Loucy (cell line): ENCODE results near the gene WDR31.
"Not testable (repeated sequence)": the region's sequence is repeated elsewhere in the genome, so short reads cannot be mapped to it uniquely, and the experiment has no call there.

Experiments
- EZH2phosphoT487 ChIP-seq: fragments of 200-600 bp; IDR thresholded peaks from 2 replicates; pipeline ENCODE4 v1.6.1; 2018; ENCODE audit warnings: antibody characterized with exemption, mild to moderate bottlenecking, moderate library complexity, borderline replicate concordance
- TF ChIP-seq, protein P1 (sequence below): fragments of 200-600 bp; sonication (generic); conservative IDR thresholded peaks from 2 replicates; pipeline ENCODE4 v1.5.1; 2014; ENCODE audit warnings: mild to moderate bottlenecking, antibody characterized with exemption, low read length

- TF ChIP-seq, protein P1, sequence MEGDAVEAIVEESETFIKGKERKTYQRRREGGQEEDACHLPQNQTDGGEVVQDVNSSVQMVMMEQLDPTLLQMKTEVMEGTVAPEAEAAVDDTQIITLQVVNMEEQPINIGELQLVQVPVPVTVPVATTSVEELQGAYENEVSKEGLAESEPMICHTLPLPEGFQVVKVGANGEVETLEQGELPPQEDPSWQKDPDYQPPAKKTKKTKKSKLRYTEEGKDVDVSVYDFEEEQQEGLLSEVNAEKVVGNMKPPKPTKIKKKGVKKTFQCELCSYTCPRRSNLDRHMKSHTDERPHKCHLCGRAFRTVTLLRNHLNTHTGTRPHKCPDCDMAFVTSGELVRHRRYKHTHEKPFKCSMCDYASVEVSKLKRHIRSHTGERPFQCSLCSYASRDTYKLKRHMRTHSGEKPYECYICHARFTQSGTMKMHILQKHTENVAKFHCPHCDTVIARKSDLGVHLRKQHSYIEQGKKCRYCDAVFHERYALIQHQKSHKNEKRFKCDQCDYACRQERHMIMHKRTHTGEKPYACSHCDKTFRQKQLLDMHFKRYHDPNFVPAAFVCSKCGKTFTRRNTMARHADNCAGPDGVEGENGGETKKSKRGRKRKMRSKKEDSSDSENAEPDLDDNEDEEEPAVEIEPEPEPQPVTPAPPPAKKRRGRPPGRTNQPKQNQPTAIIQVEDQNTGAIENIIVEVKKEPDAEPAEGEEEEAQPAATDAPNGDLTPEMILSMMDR: not testable (repeated sequence)
- TF ChIP-seq EZH2phosphoT487: not testable (repeated sequence)
These were observed 43.8 kb downstream of the WDR31 start for GRCh38 chr9:113296247-113296646.
